HEK293 (cell line): ENCODE measurements around the gene SYS1.

ENCODE experiments used
- CTCF ChIA-PET: fragments of 350-600 bp; formaldehyde crosslinking; extraction: SDS; loops from one replicate; lab custom pipeline; 2021; ENCODE audit warnings: antibody characterized with exemption; lab: Yijun Ruan, JAX
- POLR2A ChIA-PET: fragments of 300-600 bp; formaldehyde crosslinking; extraction: SDS; loops from one replicate; lab custom pipeline; 2020; ENCODE audit warnings: antibody characterized with exemption, inconsistent platforms; lab: Yijun Ruan, JAX
- H3K27ac ChIP-seq: fragments of 200-500 bp; sonication (Bioruptor generic); 2 replicates; pipeline ENCODE4 v1.5.1; 2014; ENCODE audit warnings: low read depth, low read length, control low read depth, inconsistent platforms; ENCODE audit errors: extremely low read depth
- H3K36me3 ChIP-seq, 2 experiments: fragments of 200-500 bp in 1 of 2; sonication (Bioruptor generic) in 1 of 2; 1 replicate in 1 of 2; 2 replicates in 1 of 2; pipeline ENCODE4 v1.5.1; 2014 to 2017; ENCODE audit warnings: inconsistent platforms in 2 of 2, low read length in 2 of 2; ENCODE audit not compliant: control insufficient read depth in 2 of 2, insufficient read depth in 1 of 2
- H3K4me1 ChIP-seq: fragments of 200-500 bp; sonication (Bioruptor generic); 2 replicates; pipeline ENCODE4 v1.5.1; 2014; ENCODE audit warnings: mild to moderate bottlenecking, low read length, inconsistent platforms; ENCODE audit not compliant: control insufficient read depth, insufficient read depth
- H3K4me3 ChIP-seq: 2 replicates; pipeline ENCODE4 v1.5.1; 2011; ENCODE audit warnings: low read depth, mild to moderate bottlenecking, control low read depth, low read length, moderate library complexity
- H3K9me3 ChIP-seq: fragments of 200-500 bp; sonication (Bioruptor generic); 2 replicates; pipeline ENCODE4 v1.5.1; 2014; ENCODE audit warnings: low read depth, low read length, inconsistent platforms; ENCODE audit not compliant: control insufficient read depth, insufficient read depth
- EGR2 ChIP-seq: fragments of 450-650 bp; formaldehyde crosslinking; IDR thresholded peaks from 2 replicates; pipeline ENCODE4 v1.5.1; 2016; ENCODE audit warnings: low read depth, missing biosample characterization, missing genetic modification characterization
- GLIS1 ChIP-seq: fragments of 450-650 bp; formaldehyde crosslinking; IDR thresholded peaks from 2 replicates; pipeline ENCODE4 v1.5.1; 2016; ENCODE audit warnings: missing biosample characterization, missing genetic modification characterization
- GLIS2 ChIP-seq: fragments of 450-650 bp; formaldehyde crosslinking; IDR thresholded peaks from 2 replicates; pipeline ENCODE4 v1.5.1; 2016; ENCODE audit warnings: missing biosample characterization, missing genetic modification characterization
- HOXD13 ChIP-seq: sonication (generic); formaldehyde crosslinking; IDR thresholded peaks from 2 replicates; pipeline ENCODE4 v1.8.0; 2022; ENCODE audit warnings: missing genetic modification reagents, borderline replicate concordance
- KLF16 ChIP-seq: fragments of 450-650 bp; formaldehyde crosslinking; IDR thresholded peaks from 2 replicates; pipeline ENCODE4 v1.5.1; 2017; ENCODE audit warnings: missing biosample characterization, missing genetic modification characterization
- OVOL3 ChIP-seq: fragments of 450-650 bp; formaldehyde crosslinking; IDR thresholded peaks from 2 replicates; pipeline ENCODE4 v1.5.1; 2016; ENCODE audit warnings: missing biosample characterization, missing genetic modification characterization
- SCRT1 ChIP-seq: fragments of 450-650 bp; formaldehyde crosslinking; IDR thresholded peaks from 2 replicates; pipeline ENCODE4 v1.5.1; 2016; ENCODE audit warnings: missing biosample characterization, missing genetic modification characterization, borderline replicate concordance
- SP2 ChIP-seq: fragments of 450-650 bp; formaldehyde crosslinking; IDR thresholded peaks from 2 replicates; pipeline ENCODE4 v1.5.1; 2016; ENCODE audit warnings: missing biosample characterization, missing genetic modification characterization
- SP7 ChIP-seq: fragments of 450-650 bp; formaldehyde crosslinking; IDR thresholded peaks from 2 replicates; pipeline ENCODE4 v1.5.1; 2016; ENCODE audit warnings: missing biosample characterization, missing genetic modification characterization
- YY1 ChIP-seq: fragments of 450-650 bp; formaldehyde crosslinking; IDR thresholded peaks from 2 replicates; pipeline ENCODE4 v1.5.1; 2018; ENCODE audit warnings: missing biosample characterization, missing genetic modification characterization
- ZBTB17 ChIP-seq: fragments of 450-650 bp; formaldehyde crosslinking; IDR thresholded peaks from 2 replicates; pipeline ENCODE4 v1.5.1; 2016; ENCODE audit warnings: missing biosample characterization, missing genetic modification characterization
- ZBTB21 ChIP-seq: fragments of 450-650 bp; formaldehyde crosslinking; IDR thresholded peaks from 2 replicates; pipeline ENCODE4 v1.5.1; 2017; ENCODE audit warnings: missing biosample characterization, missing genetic modification characterization
- ZEB2 ChIP-seq: fragments of 450-650 bp; formaldehyde crosslinking; IDR thresholded peaks from 2 replicates; pipeline ENCODE4 v1.5.1; 2016; ENCODE audit warnings: missing biosample characterization, missing genetic modification characterization
- ZFHX2 ChIP-seq: fragments of 450-650 bp; formaldehyde crosslinking; conservative IDR thresholded peaks from 2 replicates; pipeline ENCODE4 v1.5.1; 2016; ENCODE audit warnings: missing biosample characterization, missing genetic modification characterization
- ZFP3 ChIP-seq: fragments of 450-650 bp; formaldehyde crosslinking; IDR thresholded peaks from 2 replicates; pipeline ENCODE4 v1.5.1; 2016; ENCODE audit warnings: low read depth, missing biosample characterization, missing genetic modification characterization
- ZFP37 ChIP-seq: fragments of 450-650 bp; formaldehyde crosslinking; IDR thresholded peaks from 2 replicates; pipeline ENCODE4 v1.5.1; 2016; ENCODE audit warnings: missing biosample characterization, missing genetic modification characterization
- ZIC2 ChIP-seq: fragments of 450-650 bp; formaldehyde crosslinking; IDR thresholded peaks from 2 replicates; pipeline ENCODE4 v1.5.1; 2016; ENCODE audit warnings: missing biosample characterization, missing genetic modification characterization
- ZNF140 ChIP-seq: fragments of 450-650 bp; formaldehyde crosslinking; IDR thresholded peaks from 2 replicates; pipeline ENCODE4 v1.5.1; 2016; ENCODE audit warnings: missing biosample characterization, missing genetic modification characterization
- ZNF184 ChIP-seq: fragments of 450-650 bp; IDR thresholded peaks from 2 replicates; pipeline ENCODE4 v1.5.1; 2018; ENCODE audit warnings: missing biosample characterization, mild to moderate bottlenecking, missing genetic modification characterization
- ZNF19 ChIP-seq: fragments of 450-650 bp; formaldehyde crosslinking; IDR thresholded peaks from 2 replicates; pipeline ENCODE4; 2016; ENCODE audit warnings: missing biosample characterization, missing genetic modification characterization, low read depth
- ZNF529 ChIP-seq: fragments of 450-650 bp; formaldehyde crosslinking; IDR thresholded peaks from 2 replicates; pipeline ENCODE4 v1.5.1; 2017; ENCODE audit warnings: missing genetic modification characterization, missing biosample characterization; ENCODE audit not compliant: insufficient replicate concordance
- ZNF561 ChIP-seq: fragments of 450-650 bp; IDR thresholded peaks from 2 replicates; pipeline ENCODE4 v1.5.1; 2018; ENCODE audit warnings: missing biosample characterization, missing genetic modification characterization, borderline replicate concordance
- ZNF571 ChIP-seq: fragments of 450-650 bp; formaldehyde crosslinking; IDR thresholded peaks from 2 replicates; pipeline ENCODE4 v1.5.0; 2017; ENCODE audit warnings: missing biosample characterization, missing genetic modification characterization
- ZNF580 ChIP-seq: fragments of 450-650 bp; formaldehyde crosslinking; IDR thresholded peaks from 2 replicates; pipeline ENCODE4 v1.5.1; 2016; ENCODE audit warnings: missing biosample characterization, missing genetic modification characterization
- ZNF654 ChIP-seq: fragments of 450-650 bp; formaldehyde crosslinking; IDR thresholded peaks from 2 replicates; pipeline ENCODE4 v1.5.1; 2016; ENCODE audit warnings: low read depth, missing biosample characterization, missing genetic modification characterization
- ZNF747 ChIP-seq: fragments of 450-650 bp; formaldehyde crosslinking; IDR thresholded peaks from 2 replicates; pipeline ENCODE4 v1.5.1; 2016; ENCODE audit warnings: missing biosample characterization, missing genetic modification characterization
- ZNF76 ChIP-seq: fragments of 450-650 bp; formaldehyde crosslinking; IDR thresholded peaks from 2 replicates; pipeline ENCODE4; 2016; ENCODE audit warnings: low read depth, missing biosample characterization, missing genetic modification characterization, borderline replicate concordance
- TF ChIP-seq, protein P1 (sequence below): fragments of 450-650 bp; formaldehyde crosslinking; IDR thresholded peaks from 2 replicates; pipeline ENCODE4 v1.5.1; 2016; ENCODE audit warnings: missing biosample characterization, missing genetic modification characterization
- TF ChIP-seq, protein P2 (sequence below): fragments of 450-650 bp; formaldehyde crosslinking; IDR thresholded peaks from 2 replicates; pipeline ENCODE4 v1.5.1; 2016; ENCODE audit warnings: missing biosample characterization, missing genetic modification characterization
- TF ChIP-seq, protein P3 (sequence below): fragments of 450-650 bp; formaldehyde crosslinking; IDR thresholded peaks from 2 replicates; pipeline ENCODE4 v1.5.1; 2016; ENCODE audit warnings: missing biosample characterization, missing genetic modification characterization
- TF ChIP-seq, protein P4 (sequence below): fragments of 450-650 bp; formaldehyde crosslinking; IDR thresholded peaks from 2 replicates; pipeline ENCODE4 v1.5.1; 2016; ENCODE audit warnings: missing biosample characterization, missing genetic modification characterization

Gene SYS1

DNA sequence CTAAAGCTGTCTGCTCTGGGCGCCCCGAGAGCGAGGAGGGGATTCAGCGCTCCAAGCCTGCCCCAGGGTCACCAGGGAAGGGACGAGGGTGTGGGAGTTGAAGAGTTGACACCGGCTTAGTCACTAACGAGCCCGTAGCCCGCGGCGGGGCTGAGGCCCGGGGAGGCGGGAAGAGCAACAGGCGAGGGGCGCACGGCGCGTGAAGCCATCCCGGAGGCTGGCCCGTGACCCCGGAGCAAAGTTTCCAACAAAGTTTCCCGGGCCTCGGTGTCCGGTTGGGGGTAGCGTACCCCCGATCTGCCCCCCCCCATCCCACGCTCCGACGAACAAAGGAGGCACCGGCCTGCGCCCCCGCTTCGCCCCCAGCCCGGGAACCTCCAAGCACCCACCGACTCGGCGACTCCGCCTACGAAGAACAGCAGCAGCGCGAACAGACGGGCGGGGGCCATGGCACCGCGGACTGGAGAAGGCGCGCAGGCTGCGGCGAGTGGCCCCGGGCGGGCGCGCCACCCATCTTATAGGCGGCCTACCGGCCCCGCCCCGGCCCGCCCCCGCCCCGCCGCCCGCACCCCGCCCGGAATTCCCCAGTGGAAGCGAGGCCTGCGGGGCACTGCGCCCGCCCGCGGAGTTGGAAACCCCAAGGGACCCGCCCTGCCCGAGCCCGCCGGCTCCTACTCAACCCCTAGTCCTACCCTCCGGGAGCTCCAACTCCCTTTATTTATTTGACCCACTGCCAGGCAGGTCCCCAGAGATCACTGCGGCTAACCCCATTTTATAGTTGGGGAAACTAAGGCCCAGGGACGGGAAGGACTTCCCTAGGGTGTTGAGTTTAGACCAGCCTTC lies 14.8 kb upstream of the SYS1 start, which contains the start of gene SDC4:
Gene SDC4 (minus strand): TSS at position 489 of the 843 bp plus-strand sequence. CDS start 40 bp downstream, at position 449.
- Histone ChIP-seq H3K9me3 (no peaks in the 10 kb centered on the region), H3K36me3 (no peaks in the 10 kb centered on the region), H3K4me3 (peak within 1 kb of the TSS; percentile 52), H3K27ac (peak within 1 kb of the TSS; percentile 45; the same call in 1 of the 2 replicates), H3K4me1 (peaks cover 21% of the 10 kb centered on the region)
- POLR2A ChIA-PET: interaction anchor here (0.7 to 3.5 kb wide), 13 partner anchors 8 to 463 kb away, joined by 3 to 31 read pairs (median 4); partner anchors contain the start of genes PIGT, SYS1 and YWHAB
- CTCF ChIA-PET: interaction anchor here (0.6 to 2.5 kb wide), 10 partner anchors 11 to 690 kb away, joined by 3 to 11 read pairs (median 4); partner anchors contain the start of gene SYS1
- TF ChIP-seq ZNF19 (no peak), ZFP3 (no peak), SCRT1 (tag by site-specific recombination) (peak; percentile 86; the same call in 1 of the 2 replicates), ZFHX2 (tag by site-specific recombination) (peak; percentile 98), EGR2 (peak; percentile 97), ZEB2 (peak; percentile 45; the same call in 1 of the 2 replicates), SP7 (peak; percentile 68), OVOL3 (tag by site-specific recombination) (no peak), ZFP37 (tag by site-specific recombination) (peak; percentile 70; the same call in 1 of the 2 replicates), ZNF571 (tag by site-specific recombination) (no peak), ZNF140 (no peak), ZNF76 (tag by site-specific recombination) (no peak; the same call in 1 of the 2 replicates), GLIS1 (tag by site-specific recombination) (peak; percentile 44; the same call in 1 of the 2 replicates), ZNF747 (tag by site-specific recombination) (no peak), GLIS2 (tag by site-specific recombination) (peak; percentile 58), KLF16 (tag by site-specific recombination) (peak; percentile 47; the same call in 1 of the 2 replicates), ZIC2 (tag by site-specific recombination) (0 out of 2 replicates have a peak, but pooled peaks have one; percentile 42), ZNF654 (no peak), HOXD13 (CRISPR knock-in tag) (no peak), ZNF580 (tag by site-specific recombination) (no peak), SP2 (peak; percentile 19; the same call in 1 of the 2 replicates), ZNF561 (tag by site-specific recombination) (peak; percentile 15; the same call in 1 of the 2 replicates), YY1 (tag by site-specific recombination) (peak; percentile 29; the same call in 1 of the 2 replicates), ZBTB21 (tag by site-specific recombination) (no peak), ZNF184 (tag by site-specific recombination) (no peak), ZBTB17 (tag by site-specific recombination) (no peak), ZNF529 (tag by site-specific recombination) (no peak)
- TF ChIP-seq, protein P1, sequence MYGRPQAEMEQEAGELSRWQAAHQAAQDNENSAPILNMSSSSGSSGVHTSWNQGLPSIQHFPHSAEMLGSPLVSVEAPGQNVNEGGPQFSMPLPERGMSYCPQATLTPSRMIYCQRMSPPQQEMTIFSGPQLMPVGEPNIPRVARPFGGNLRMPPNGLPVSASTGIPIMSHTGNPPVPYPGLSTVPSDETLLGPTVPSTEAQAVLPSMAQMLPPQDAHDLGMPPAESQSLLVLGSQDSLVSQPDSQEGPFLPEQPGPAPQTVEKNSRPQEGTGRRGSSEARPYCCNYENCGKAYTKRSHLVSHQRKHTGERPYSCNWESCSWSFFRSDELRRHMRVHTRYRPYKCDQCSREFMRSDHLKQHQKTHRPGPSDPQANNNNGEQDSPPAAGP (tag by site-specific recombination): peak; percentile 84
- TF ChIP-seq, protein P2, sequence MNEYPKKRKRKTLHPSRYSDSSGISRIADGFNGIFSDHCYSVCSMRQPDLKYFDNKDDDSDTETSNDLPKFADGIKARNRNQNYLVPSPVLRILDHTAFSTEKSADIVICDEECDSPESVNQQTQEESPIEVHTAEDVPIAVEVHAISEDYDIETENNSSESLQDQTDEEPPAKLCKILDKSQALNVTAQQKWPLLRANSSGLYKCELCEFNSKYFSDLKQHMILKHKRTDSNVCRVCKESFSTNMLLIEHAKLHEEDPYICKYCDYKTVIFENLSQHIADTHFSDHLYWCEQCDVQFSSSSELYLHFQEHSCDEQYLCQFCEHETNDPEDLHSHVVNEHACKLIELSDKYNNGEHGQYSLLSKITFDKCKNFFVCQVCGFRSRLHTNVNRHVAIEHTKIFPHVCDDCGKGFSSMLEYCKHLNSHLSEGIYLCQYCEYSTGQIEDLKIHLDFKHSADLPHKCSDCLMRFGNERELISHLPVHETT (tag by site-specific recombination): peak; percentile 45; the same call in 1 of the 2 replicates
- TF ChIP-seq, protein P3, sequence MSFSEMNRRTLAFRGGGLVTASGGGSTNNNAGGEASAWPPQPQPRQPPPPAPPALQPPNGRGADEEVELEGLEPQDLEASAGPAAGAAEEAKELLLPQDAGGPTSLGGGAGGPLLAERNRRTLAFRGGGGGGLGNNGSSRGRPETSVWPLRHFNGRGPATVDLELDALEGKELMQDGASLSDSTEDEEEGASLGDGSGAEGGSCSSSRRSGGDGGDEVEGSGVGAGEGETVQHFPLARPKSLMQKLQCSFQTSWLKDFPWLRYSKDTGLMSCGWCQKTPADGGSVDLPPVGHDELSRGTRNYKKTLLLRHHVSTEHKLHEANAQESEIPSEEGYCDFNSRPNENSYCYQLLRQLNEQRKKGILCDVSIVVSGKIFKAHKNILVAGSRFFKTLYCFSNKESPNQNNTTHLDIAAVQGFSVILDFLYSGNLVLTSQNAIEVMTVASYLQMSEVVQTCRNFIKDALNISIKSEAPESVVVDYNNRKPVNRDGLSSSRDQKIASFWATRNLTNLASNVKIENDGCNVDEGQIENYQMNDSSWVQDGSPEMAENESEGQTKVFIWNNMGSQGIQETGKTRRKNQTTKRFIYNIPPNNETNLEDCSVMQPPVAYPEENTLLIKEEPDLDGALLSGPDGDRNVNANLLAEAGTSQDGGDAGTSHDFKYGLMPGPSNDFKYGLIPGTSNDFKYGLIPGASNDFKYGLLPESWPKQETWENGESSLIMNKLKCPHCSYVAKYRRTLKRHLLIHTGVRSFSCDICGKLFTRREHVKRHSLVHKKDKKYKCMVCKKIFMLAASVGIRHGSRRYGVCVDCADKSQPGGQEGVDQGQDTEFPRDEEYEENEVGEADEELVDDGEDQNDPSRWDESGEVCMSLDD: peak; percentile 90
- TF ChIP-seq, protein P4, sequence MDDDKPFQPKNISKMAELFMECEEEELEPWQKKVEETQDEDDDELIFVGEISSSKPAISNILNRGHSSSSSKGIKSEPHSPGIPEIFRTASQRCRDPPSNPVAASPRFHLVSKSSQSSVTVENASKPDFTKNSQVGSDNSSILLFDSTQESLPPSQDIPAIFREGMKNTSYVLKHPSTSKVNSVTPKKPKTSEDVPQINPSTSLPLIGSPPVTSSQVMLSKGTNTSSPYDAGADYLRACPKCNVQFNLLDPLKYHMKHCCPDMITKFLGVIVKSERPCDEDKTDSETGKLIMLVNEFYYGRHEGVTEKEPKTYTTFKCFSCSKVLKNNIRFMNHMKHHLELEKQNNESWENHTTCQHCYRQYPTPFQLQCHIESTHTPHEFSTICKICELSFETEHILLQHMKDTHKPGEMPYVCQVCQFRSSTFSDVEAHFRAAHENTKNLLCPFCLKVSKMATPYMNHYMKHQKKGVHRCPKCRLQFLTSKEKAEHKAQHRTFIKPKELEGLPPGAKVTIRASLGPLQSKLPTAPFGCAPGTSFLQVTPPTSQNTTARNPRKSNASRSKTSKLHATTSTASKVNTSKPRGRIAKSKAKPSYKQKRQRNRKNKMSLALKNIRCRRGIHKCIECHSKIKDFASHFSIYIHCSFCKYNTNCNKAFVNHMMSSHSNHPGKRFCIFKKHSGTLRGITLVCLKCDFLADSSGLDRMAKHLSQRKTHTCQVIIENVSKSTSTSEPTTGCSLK (tag by site-specific recombination): no peak
